PC-3 (cell line): ENCODE results near the gene RIPOR3. TPM values are rescaled to one million over a fixed set of nuclear protein-coding genes. Genes with fewer than 3 reads are reported as not detected.

Experiments used
- ATAC-seq: fragments of 200-7000 bp; cut with Tn5 transposase; 2 replicates; pipeline ENCODE4 v1.9.1; 2020; ENCODE audit warnings: mild to moderate bottlenecking, moderate library complexity
- BruUV-seq: library from RNA; stranded (reverse); fragments of 400-500 nt; replicated peaks from 2 replicates; lab custom pipeline; 2021; lab: Mats Ljungman, UMichigan
- CTCF ChIA-PET: fragments of 300-600 bp; sonication (Branson Sonifier 250); formaldehyde crosslinking; loops from one replicate; lab custom pipeline; 2022; ENCODE audit warnings: antibody characterized with exemption; lab: Charles Lee
- POLR2A ChIA-PET: fragments of 300-600 bp; sonication (Branson Sonifier 250); formaldehyde crosslinking; loops from one replicate; lab custom pipeline; 2022; ENCODE audit warnings: antibody characterized with exemption; ENCODE audit not compliant: unreplicated experiment; lab: Charles Lee
- DNase-seq: peaks from one replicate; pipeline ENCODE4 v3.0.0-alpha.2; 2015
- H2AFZ ChIP-seq: fragments of 300-600 bp; sonication (generic); 2 replicates; pipeline ENCODE4 v1.6.0; 2016; ENCODE audit warnings: antibody characterized with exemption, low read length
- H3F3A ChIP-seq: fragments of 300-600 bp; sonication (generic); one replicate; pipeline ENCODE4 v1.6.0; 2017; ENCODE audit warnings: antibody characterized with exemption, low read length, control low read depth, mild to moderate bottlenecking; ENCODE audit not compliant: unreplicated experiment
- H3K27ac ChIP-seq: fragments of 300-600 bp; sonication (generic); 2 replicates; pipeline ENCODE4 v1.5.1; 2016; ENCODE audit warnings: mild to moderate bottlenecking, low read length
- H3K27me3 ChIP-seq: fragments of 300-600 bp; sonication (generic); 2 replicates; pipeline ENCODE4 v1.6.1; 2016; ENCODE audit warnings: low read length, mixed read lengths
- H3K36me3 ChIP-seq: fragments of 300-600 bp; sonication (generic); 2 replicates; pipeline ENCODE4 v1.6.1; 2016; ENCODE audit warnings: low read depth, mixed run types, low read length, mixed read lengths
- H3K4me1 ChIP-seq: fragments of 300-600 bp; sonication (generic); 2 replicates; pipeline ENCODE4 v1.5.1; 2016; ENCODE audit warnings: low read length; ENCODE audit not compliant: insufficient read depth
- H3K4me2 ChIP-seq: fragments of 300-600 bp; sonication (generic); 2 replicates; pipeline ENCODE4 v1.6.0; 2016; ENCODE audit warnings: low read length
- H3K4me3 ChIP-seq: fragments of 300-600 bp; sonication (generic); 2 replicates; pipeline ENCODE4 v1.5.1; 2016; ENCODE audit warnings: mild to moderate bottlenecking, low read length, mixed read lengths
- H3K79me2 ChIP-seq: fragments of 300-600 bp; sonication (generic); 2 replicates; pipeline ENCODE4 v1.6.1; 2017; ENCODE audit warnings: low read length, mixed read lengths
- H3K9ac ChIP-seq: fragments of 300-600 bp; sonication (generic); 2 replicates; pipeline ENCODE4 v1.6.0; 2016; ENCODE audit warnings: mild to moderate bottlenecking, low read length
- H3K9me2 ChIP-seq: fragments of 300-600 bp; sonication (generic); replicated peaks from 2 replicates; pipeline ENCODE4 v1.6.1; 2016; ENCODE audit warnings: mixed run types, low read length, mixed read lengths
- H3K9me3 ChIP-seq: fragments of 300-600 bp; sonication (generic); 2 replicates; pipeline ENCODE4 v1.6.1; 2016; ENCODE audit warnings: low read length, mixed read lengths
- H4K20me1 ChIP-seq: fragments of 300-600 bp; sonication (generic); 2 replicates; pipeline ENCODE4 v1.6.1; 2016; ENCODE audit warnings: low read length, mixed read lengths
- CTCF ChIP-seq: fragments of 300-600 bp; sonication (generic); conservative IDR thresholded peaks from 2 replicates; pipeline ENCODE4 v1.5.1; 2017; ENCODE audit warnings: antibody characterized with exemption, low read depth, mild to moderate bottlenecking, low read length
- EZH2 ChIP-seq: fragments of 300-600 bp; sonication (generic); IDR thresholded peaks from one replicate; pipeline ENCODE4 v1.6.1; 2017; ENCODE audit warnings: antibody characterized with exemption, mild to moderate bottlenecking, low read length; ENCODE audit not compliant: unreplicated experiment
- EZH2phosphoT487 ChIP-seq: fragments of 300-600 bp; sonication (generic); IDR thresholded peaks from 2 replicates; pipeline ENCODE4 v1.6.1; 2018; ENCODE audit warnings: mild to moderate bottlenecking, antibody characterized with exemption, low read length, borderline replicate concordance
- intact Hi-C: fragments of 100-400 bp; cut with micrococcal nuclease; formaldehyde crosslinking; loops from 2 replicates; pipeline ENCODE4 v1.9.0; 2023
- total RNA-seq: library from RNA; depleted of rRNA; stranded (reverse); fragments of >200 nt; gene quantifications from 2 replicates; pipeline ENCODE4 v1.2.3, GENCODE V29; 2014

The RIPOR3 gene
- total RNA-seq, 1 experiment from 2014 or later: 0.04 TPM

GRCh38 chr20:50608750-50609104 is 82.6 kb downstream of the RIPOR3 start:
- intact Hi-C loops: no loop called here
- TF ChIP-seq EZH2phosphoT487 (no peak), CTCF (no peak)
- CTCF ChIA-PET: no interaction called here

GRCh38 chr20:50607850-50608749 is 83.2 kb downstream of the RIPOR3 start:
- no peaks in the 10 kb centered on the region for H3K9me2 ChIP-seq
- intact Hi-C loops: no loop called here
- H2AFZ ChIP-seq: no peak overlapping the region
- H3K36me3 ChIP-seq: no peaks in the 10 kb centered on the region
- ATAC-seq (no peak), DNase-seq (no peak)
- no peaks in the 10 kb centered on the region for H4K20me1 ChIP-seq
- no peaks in the 10 kb centered on the region for H3K27me3 ChIP-seq
- no peaks in the 10 kb centered on the region for H3K9me3 ChIP-seq
- ChIA-PET POLR2A (no interaction called here), CTCF (no interaction called here)
- H3K4me3 ChIP-seq: no peak overlapping the region
- TF ChIP-seq CTCF: no peak
- TF ChIP-seq EZH2: no peak
- no peak for TF ChIP-seq EZH2phosphoT487
- no peak overlapping the region for H3K4me2 ChIP-seq
- H3K9ac ChIP-seq: no peak overlapping the region
- H3K4me1 ChIP-seq: no peaks in the 10 kb centered on the region
- no TSS peak for BruUV-seq
- no peak overlapping the region for H3K27ac ChIP-seq
- no peaks in the 10 kb centered on the region for H3F3A ChIP-seq
- H3K79me2 ChIP-seq: no peaks in the 10 kb centered on the region

More at GRCh38 chr20:50608750-50609104, 82.6 kb downstream of the RIPOR3 start:
- no peaks in the 10 kb centered on the region for H3K79me2 ChIP-seq
- H3K4me3 ChIP-seq: no peak overlapping the region
- DNase-seq (no peak), ATAC-seq (no peak)
- no peaks in the 10 kb centered on the region for H3K9me2 ChIP-seq
- no TSS peak for BruUV-seq
- no peaks in the 10 kb centered on the region for H3K4me1 ChIP-seq
- no peak overlapping the region for H2AFZ ChIP-seq
- no peaks in the 10 kb centered on the region for H3K9me3 ChIP-seq
- no peaks in the 10 kb centered on the region for H3F3A ChIP-seq
- H3K27ac ChIP-seq: no peak overlapping the region
- POLR2A ChIA-PET: no interaction called here
- H3K4me2 ChIP-seq: no peak overlapping the region
- H3K9ac ChIP-seq: no peak overlapping the region
- no peaks in the 10 kb centered on the region for H3K36me3 ChIP-seq
- H4K20me1 ChIP-seq: no peaks in the 10 kb centered on the region
- no peaks in the 10 kb centered on the region for H3K27me3 ChIP-seq

- POLR2A ChIA-PET: no interaction called here
- H4K20me1 ChIP-seq: no peaks in the 10 kb centered on the region
Measured at GRCh38 chr20:50607436-50607835, 83.9 kb downstream of the RIPOR3 start.

More at GRCh38 chr20:50607436-50607835, 83.9 kb downstream of the RIPOR3 start:
- TF ChIP-seq EZH2 (no peak), CTCF (no peak), EZH2phosphoT487 (no peak)
- H2AFZ ChIP-seq: no peak overlapping the region
- no TSS peak for BruUV-seq
- ATAC-seq (no peak), DNase-seq (no peak)
- H3K9ac ChIP-seq: no peak overlapping the region
- intact Hi-C loops: no loop called here
- H3K4me2 ChIP-seq: no peak overlapping the region
- no peaks in the 10 kb centered on the region for H3F3A ChIP-seq
- no peaks in the 10 kb centered on the region for H3K27me3 ChIP-seq
- CTCF ChIA-PET: no interaction called here
- no peaks in the 10 kb centered on the region for H3K9me3 ChIP-seq
- no peak overlapping the region for H3K4me3 ChIP-seq
- no peaks in the 10 kb centered on the region for H3K4me1 ChIP-seq
- no peak overlapping the region for H3K27ac ChIP-seq
- no peaks in the 10 kb centered on the region for H3K79me2 ChIP-seq
- no peaks in the 10 kb centered on the region for H3K36me3 ChIP-seq
- H3K9me2 ChIP-seq: no peaks in the 10 kb centered on the region
